ENCODE measurements around the gene PHYKPL. TPM values are rescaled to one million over a fixed set of nuclear protein-coding genes. Genes with fewer than 3 reads are reported as not detected.

PHYKPL gene
- total and polyA plus RNA-seq, 2 donors (not counting 3 experiments of a cell fraction or from before 2014, with no cell fraction given): 71.7 to 81.7 TPM

DNA sequence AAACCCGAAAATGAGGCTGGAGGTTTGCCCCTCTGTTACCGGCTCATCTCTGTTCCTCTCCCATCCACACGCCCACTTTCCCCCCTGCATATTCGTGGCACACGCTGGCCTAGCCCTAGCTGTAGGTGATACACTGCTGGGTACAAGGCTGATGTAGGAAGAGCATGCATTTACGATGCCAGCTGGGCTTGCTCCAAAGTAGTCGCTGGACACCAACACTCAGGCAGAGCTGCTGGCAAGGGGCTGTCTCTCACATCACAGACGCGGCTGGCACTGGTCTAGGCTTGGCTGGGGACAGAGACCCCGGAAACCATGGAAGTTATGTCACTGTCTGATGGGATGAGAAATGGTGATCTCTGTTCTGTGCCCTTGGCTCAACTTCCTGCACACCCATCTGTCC is 9.8 kb upstream of the PHYKPL start:
- intact Hi-C loops (cut with micrococcal nuclease): no loop called here
- Histone ChIP-seq H3K36me3 (ENCODE audit: control insufficient read depth in 2 of 2, extremely low read depth in 1 of 2, insufficient read depth in 2 of 2, low read length in 2 of 2) (no peaks in the 10 kb centered on the region), H3K4me2 (ENCODE audit: insufficient read depth, low read length) (no peak overlapping the region)

More for the DNA sequence above, 9.8 kb upstream of the PHYKPL start:
- no peak overlapping the region for H3K27ac ChIP-seq (ENCODE audit: insufficient read depth, low read depth, low read length)
- no peaks in the 10 kb centered on the region for H3K79me2 ChIP-seq (ENCODE audit: control insufficient read depth, insufficient read depth, low read length)
- no peak for FAIRE-seq
- peaks cover 14% of the 10 kb centered on the region for H3K4me1 ChIP-seq (ENCODE audit: control insufficient read depth, extremely low read depth, insufficient read depth, low read length)
- H3K27me3 ChIP-seq (ENCODE audit: control insufficient read depth in 2 of 2, insufficient read depth in 2 of 2, low read length in 2 of 2): no peaks in the 10 kb centered on the region
- no peak overlapping the region for H3K4me3 ChIP-seq (replicated peaks in 1 of 3; ENCODE audit: insufficient read depth in 1 of 3, low read depth in 1 of 3, low read length in 3 of 3)
- dilution Hi-C loops (cut with MboI; ENCODE audit: extremely low pct_ligation_motif_present, low sequenced_read_pairs): no loop called here
- no peaks in the 10 kb centered on the region for H4K20me1 ChIP-seq (replicated peaks; ENCODE audit: control insufficient read depth, extremely low read depth, insufficient read depth, low read length)
- ChIA-PET POLR2A (no interaction called here), CTCF (interaction anchor here (0.8 kb wide), 1 partner anchor 9 kb away, joined by 3 read pairs; no protein-coding TSS in a partner anchor)
- BruUV-seq (replicated peaks): no TSS peak
- no peak overlapping the region for H3K9ac ChIP-seq (replicated peaks; ENCODE audit: extremely low read depth, insufficient read depth, low read length)
- no peaks in the 10 kb centered on the region for H3K9me3 ChIP-seq (replicated peaks; ENCODE audit: control insufficient read depth, insufficient read depth, low read length)
- TF ChIP-seq JUN (IDR thresholded peaks at IDR 0.05; ENCODE audit: borderline replicate concordance, insufficient read depth, insufficient read length, low read depth): no peak
- no peak for TF ChIP-seq EZH2 (IDR thresholded peaks at IDR 0.05; ENCODE audit: borderline replicate concordance, low read depth, low read length, severe bottlenecking)
- TF ChIP-seq, protein P1, sequence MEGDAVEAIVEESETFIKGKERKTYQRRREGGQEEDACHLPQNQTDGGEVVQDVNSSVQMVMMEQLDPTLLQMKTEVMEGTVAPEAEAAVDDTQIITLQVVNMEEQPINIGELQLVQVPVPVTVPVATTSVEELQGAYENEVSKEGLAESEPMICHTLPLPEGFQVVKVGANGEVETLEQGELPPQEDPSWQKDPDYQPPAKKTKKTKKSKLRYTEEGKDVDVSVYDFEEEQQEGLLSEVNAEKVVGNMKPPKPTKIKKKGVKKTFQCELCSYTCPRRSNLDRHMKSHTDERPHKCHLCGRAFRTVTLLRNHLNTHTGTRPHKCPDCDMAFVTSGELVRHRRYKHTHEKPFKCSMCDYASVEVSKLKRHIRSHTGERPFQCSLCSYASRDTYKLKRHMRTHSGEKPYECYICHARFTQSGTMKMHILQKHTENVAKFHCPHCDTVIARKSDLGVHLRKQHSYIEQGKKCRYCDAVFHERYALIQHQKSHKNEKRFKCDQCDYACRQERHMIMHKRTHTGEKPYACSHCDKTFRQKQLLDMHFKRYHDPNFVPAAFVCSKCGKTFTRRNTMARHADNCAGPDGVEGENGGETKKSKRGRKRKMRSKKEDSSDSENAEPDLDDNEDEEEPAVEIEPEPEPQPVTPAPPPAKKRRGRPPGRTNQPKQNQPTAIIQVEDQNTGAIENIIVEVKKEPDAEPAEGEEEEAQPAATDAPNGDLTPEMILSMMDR (IDR thresholded peaks at IDR 0.05; ENCODE audit: extremely low read depth in 1 of 2, insufficient read depth in 1 of 2, low read depth in 1 of 2, low read length in 2 of 2): no peak
- no peak for TF ChIP-seq MYC (IDR thresholded peaks at IDR 0.05; ENCODE audit: low read depth, low read length)
- no peak for TF ChIP-seq POLR2AphosphoS5 (IDR thresholded peaks at IDR 0.05; ENCODE audit: insufficient read depth, low read depth, low read length)
- TF ChIP-seq GATA2 (IDR thresholded peaks at IDR 0.05; ENCODE audit: insufficient read depth, insufficient read length, low read depth, low read length): no peak
- TF ChIP-seq POLR2A (IDR thresholded peaks at IDR 0.05; ENCODE audit: low read depth, low read length): no peak
- no peak for TF ChIP-seq FOS (IDR thresholded peaks at IDR 0.05; ENCODE audit: borderline replicate concordance, insufficient read depth, low read length)
- TF ChIP-seq, protein P2, sequence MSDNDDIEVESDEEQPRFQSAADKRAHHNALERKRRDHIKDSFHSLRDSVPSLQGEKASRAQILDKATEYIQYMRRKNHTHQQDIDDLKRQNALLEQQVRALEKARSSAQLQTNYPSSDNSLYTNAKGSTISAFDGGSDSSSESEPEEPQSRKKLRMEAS (IDR thresholded peaks at IDR 0.05; ENCODE audit: insufficient read depth, insufficient read length): no peak
- H3K9me1 ChIP-seq (replicated peaks; ENCODE audit: control insufficient read depth, extremely low read depth, insufficient read depth, low read length): no peaks in the 10 kb centered on the region
- no peak overlapping the region for H2AFZ ChIP-seq (ENCODE audit: low read depth, low read length)
- DNase-seq (ENCODE audit: low read depth, low spot score): no peak
